HepG2 (cell line): ENCODE measurements around the gene GRIK2. TPM values are rescaled to one million over a fixed set of nuclear protein-coding genes. Genes with fewer than 3 reads are reported as not detected.
"Not testable (repeated sequence)": the region's sequence is repeated elsewhere in the genome, so short reads cannot be mapped to it uniquely, and the experiment has no call there.

Experiments used
- ATAC-seq: fragments of 200-7000 bp; cut with Tn5 transposase; 3 replicates; pipeline ENCODE4 v1.9.1; 2020; ENCODE audit warnings: mild to moderate bottlenecking, moderate library complexity
- BruUV-seq: library from RNA; stranded (reverse); fragments of 400-500 nt; replicated peaks from 2 replicates; lab custom pipeline; 2021; lab: Mats Ljungman, UMichigan
- CTCF ChIA-PET: fragments of 300-600 bp; formaldehyde crosslinking; extraction: SDS; loops from one replicate; lab custom pipeline; 2021; ENCODE audit warnings: low total read pairs, inconsistent platforms, low intra/inter-chr PET ratio; lab: Yijun Ruan, JAX
- POLR2A ChIA-PET: fragments of 350-600 bp; sonication (Branson Sonifier 250); formaldehyde crosslinking; loops from one replicate; lab custom pipeline; 2020; ENCODE audit warnings: antibody characterized with exemption, inconsistent platforms; lab: Yijun Ruan, JAX
- DNase-seq: peaks from one replicate; pipeline ENCODE4 v3.0.0-alpha.2; 2015; ENCODE audit warnings: low spot score
- FAIRE-seq: peaks from 3 replicates; lab custom pipeline; 2011; peaks lifted over from hg19 to GRCh38; lab: Jason Lieb, UNC
- H2AFZ ChIP-seq: one replicate; pipeline ENCODE4 v1.6.1; 2011; ENCODE audit warnings: low read length, inconsistent platforms
- H3K27ac ChIP-seq: fragments of 300-600 bp; 3 replicates; pipeline ENCODE4 v1.8.0; 2011; ENCODE audit warnings: mixed run types, mild to moderate bottlenecking, mixed read lengths, low read length, inconsistent platforms; ENCODE audit not compliant: insufficient read depth; ENCODE audit errors: extremely low read length
- H3K27me3 ChIP-seq, 2 experiments: fragments of 200-600 bp in 1 of 2; 2 replicates in 1 of 2; 3 replicates in 1 of 2; pipeline versions ENCODE4 v1.6.0 to v1.8.0; 2011; ENCODE audit warnings: low read length in 2 of 2, mild to moderate bottlenecking in 2 of 2, moderate library complexity in 2 of 2, inconsistent platforms in 1 of 2; ENCODE audit not compliant: insufficient read depth in 2 of 2, control insufficient read depth in 1 of 2
- H3K36me3 ChIP-seq, 2 experiments: fragments of 200-600 bp in 1 of 2; replicated peaks in 1 of 2; 2 replicates in 1 of 2; 3 replicates in 1 of 2; pipeline versions ENCODE4 v1.5.1 to v1.8.0; 2011; ENCODE audit warnings: low read length in 2 of 2, inconsistent platforms in 1 of 2; ENCODE audit not compliant: insufficient read depth in 2 of 2, control insufficient read depth in 1 of 2
- H3K4me1 ChIP-seq: 2 replicates; pipeline ENCODE4 v1.5.1; 2012; ENCODE audit warnings: low read length, inconsistent platforms; ENCODE audit not compliant: insufficient read depth
- H3K4me2 ChIP-seq: 2 replicates; pipeline ENCODE4 v1.6.0; 2011; ENCODE audit warnings: low read depth, low read length, inconsistent platforms
- H3K4me3 ChIP-seq, 3 experiments: fragments of 200-600 bp in 1 of 3; sonication (generic), shearing (Covaris generic) in 1 of 3; replicated peaks in 1 of 3; 2 replicates each; pipeline ENCODE4 v1.5.1; 2011 to 2016; ENCODE audit warnings: low read length in 3 of 3, inconsistent platforms in 2 of 3, low read depth in 2 of 3, mild to moderate bottlenecking in 2 of 3, control low read depth in 1 of 3, mixed read lengths in 1 of 3; ENCODE audit not compliant: insufficient read depth in 1 of 3
- H3K79me2 ChIP-seq: one replicate; pipeline ENCODE4 v1.6.1; 2011; ENCODE audit warnings: low read length, inconsistent platforms; ENCODE audit not compliant: insufficient read depth
- H3K9ac ChIP-seq: 2 replicates; pipeline ENCODE4 v1.6.0; 2011; ENCODE audit warnings: mild to moderate bottlenecking, low read depth, low read length, inconsistent platforms; ENCODE audit not compliant: insufficient read depth
- H3K9me3 ChIP-seq: 2 replicates; pipeline ENCODE4 v1.5.1; 2012; ENCODE audit warnings: mild to moderate bottlenecking, low read length
- H4K20me1 ChIP-seq: 2 replicates; pipeline ENCODE4 v1.6.0; 2011; ENCODE audit warnings: inconsistent platforms, mild to moderate bottlenecking, low read length, moderate library complexity; ENCODE audit not compliant: insufficient read depth
- DMTF1 ChIP-seq: sonication (generic); formaldehyde crosslinking; IDR thresholded peaks from 2 replicates; pipeline ENCODE4 v1.4.0; 2020; ENCODE audit warnings: mild to moderate bottlenecking, missing genetic modification reagents
- JARID2 ChIP-seq: sonication (generic); formaldehyde crosslinking; IDR thresholded peaks from 2 replicates; pipeline ENCODE4 v1.8.1; 2023; ENCODE audit warnings: missing genetic modification reagents, inconsistent platforms; ENCODE audit not compliant: insufficient replicate concordance
- TEAD3 ChIP-seq: optimal IDR thresholded peaks from 2 replicates; pipeline ENCODE3; 2016; ENCODE audit warnings: borderline replicate concordance
- ZMAT5 ChIP-seq: sonication (generic); formaldehyde crosslinking; IDR thresholded peaks from 2 replicates; pipeline ENCODE4 v1.5.0; 2020; ENCODE audit warnings: mild to moderate bottlenecking, low read depth, missing genetic modification reagents, borderline replicate concordance
- ZNF335 ChIP-seq: sonication (generic); formaldehyde crosslinking; IDR thresholded peaks from 2 replicates; pipeline ENCODE4 v1.4.0; 2020; ENCODE audit warnings: missing genetic modification reagents
- ZNF558 ChIP-seq: sonication (generic); formaldehyde crosslinking; IDR thresholded peaks from 2 replicates; pipeline ENCODE4 v1.9.0; 2022; ENCODE audit warnings: mild to moderate bottlenecking, missing genetic modification reagents, borderline replicate concordance
- WGBS: methylation state at CpG from one replicate; pipeline ENCODE4 v1.1.6; 2017; ENCODE audit warnings: low lambda C conversion rate; 5-methylcytosine and 5-hydroxymethylcytosine counted together
- in situ Hi-C: cut with HindIII; loops from 2 replicates; pipeline ENCODE4 v1.10.0; 2017; ENCODE audit warnings: low pct_unique_long_range_greater_than_20kb; ENCODE audit not compliant: extremely low pct_ligation_motif_present
- intact Hi-C: fragments of 100-400 bp; cut with micrococcal nuclease; formaldehyde crosslinking; loops from one replicate; pipeline ENCODE4 v1.10.0; 2022; ENCODE audit not compliant: unreplicated experiment
- polyA plus RNA-seq, 8 experiments: library from polyadenylated mRNA; depleted of rRNA in 3 of 8; stranded (reverse) in 7 of 8; unstranded in 1 of 8; fragments of >200 nt; fragmentation: Illumina TruSeq in 4 of 8; extraction: Trizol in 4 of 8; gene quantifications; 2 replicates each; pipeline versions ENCODE4 v1.2.1 to v1.2.3, GENCODE V29; 2011 to 2016; ENCODE audit warnings: low read depth in 4 of 8, missing spikeins in 1 of 8, mixed read lengths in 1 of 8; ENCODE audit not compliant: insufficient read depth in 1 of 8
- total RNA-seq, 5 experiments: library from RNA; depleted of rRNA; stranded (reverse); fragments of >200 nt; fragmentation: Illumina TruSeq; extraction: Trizol; gene quantifications; 2 replicates each; pipeline ENCODE4 v1.2.3, GENCODE V29; 2016; ENCODE audit warnings: low read depth in 1 of 5

The GRIK2 gene
- total and polyA plus RNA-seq, 2 of the 13 experiments (the other 11 are each of a cell fraction or from before 2014, with no cell fraction given) = not detected

GRCh38 chr6:101383747-101384146, 9.8 kb upstream of the GRIK2 start:
- H2AFZ ChIP-seq, H3K36me3 ChIP-seq, H3K79me2 ChIP-seq, H4K20me1 ChIP-seq, H3K4me2 ChIP-seq, ATAC-seq, H3K27me3 ChIP-seq, in situ Hi-C loops, intact Hi-C loops, H3K9ac ChIP-seq, DNase-seq, BruUV-seq, H3K4me1 ChIP-seq, POLR2A ChIA-PET, FAIRE-seq, H3K4me3 ChIP-seq, H3K9me3 ChIP-seq, CTCF ChIA-PET, H3K27ac ChIP-seq: not testable (repeated sequence)
- WGBS = 91% methylated on average over 5 of the region's 5 CpGs

GRCh38 chr6:101386982-101387381, 6.5 kb upstream of the GRIK2 start:
- H3K4me2 ChIP-seq = no peak overlapping the region
- no peak for FAIRE-seq
- no peak overlapping the region for H2AFZ ChIP-seq
- 0 out of 5 replicates have a peak, but pooled peaks cover 0 to 6% of the 10 kb centered on the region in 2 experiments for H3K27me3 ChIP-seq
- no peaks in the 10 kb centered on the region for H4K20me1 ChIP-seq
- peak; percentile 88 for ATAC-seq
- intact Hi-C loops = no loop called here
- no peaks in the 10 kb centered on the region for H3K79me2 ChIP-seq
- 0% methylated on average over 1 of the region's 1 CpG for WGBS
- TF ChIP-seq ZNF558 (CRISPR knock-in tag) (no peak), TEAD3 (CRISPR knock-in tag) (peak; percentile 89), ZMAT5 (CRISPR knock-in tag) (no peak), DMTF1 (CRISPR knock-in tag) (no peak), ZNF335 (CRISPR knock-in tag) (no peak), JARID2 (no peak)
- TF ChIP-seq, all 625 proteins: peak for 1
- Histone ChIP-seq H3K9ac (no peak overlapping the region), H3K4me1 (no peaks in the 10 kb centered on the region), H3K4me3 (no peak overlapping the region), H3K27ac (no peak overlapping the region), H3K9me3 (no peaks in the 10 kb centered on the region), H3K36me3 (no peaks in the 10 kb centered on the region)
- ChIA-PET CTCF (no interaction called here), POLR2A (no interaction called here)
- in situ Hi-C loops = no loop called here
- DNase-seq = peak; percentile 4
- BruUV-seq = no TSS peak
